Smooth muscle cell (in vitro differentiated cells): ENCODE measurements around the gene B3GNT4. TPM values are rescaled to one million over a fixed set of nuclear protein-coding genes. Genes with fewer than 3 reads are reported as not detected.

ENCODE experiments used
- DNase-seq: peaks from one replicate; lab custom pipeline; 2025; ENCODE audit not compliant: unreplicated experiment; lab: John Stamatoyannopoulos, UW
- H2AFZ ChIP-seq: fragments of 200-600 bp; sonication (generic); 2 replicates; pipeline ENCODE4 v1.6.0; 2016; ENCODE audit warnings: antibody characterized with exemption, low read depth, mild to moderate bottlenecking
- H3F3A ChIP-seq: fragments of 200-600 bp; sonication (generic); 2 replicates; pipeline ENCODE4 v1.6.0; 2017; ENCODE audit warnings: antibody characterized with exemption, low read depth
- H3K27ac ChIP-seq: fragments of 200-600 bp; sonication (generic); 2 replicates; pipeline ENCODE4 v1.5.1; 2016; ENCODE audit warnings: low read depth, mild to moderate bottlenecking
- H3K27me3 ChIP-seq: fragments of 200-600 bp; sonication (generic); 2 replicates; pipeline ENCODE4 v1.6.1; 2016; ENCODE audit warnings: low read depth, mild to moderate bottlenecking
- H3K36me3 ChIP-seq: fragments of 200-600 bp; sonication (generic); 2 replicates; pipeline ENCODE4 v1.5.1; 2016; ENCODE audit warnings: low read depth
- H3K4me1 ChIP-seq: fragments of 200-600 bp; sonication (generic); 2 replicates; pipeline ENCODE4 v1.5.1; 2016; ENCODE audit warnings: low read depth
- H3K4me2 ChIP-seq: fragments of 200-600 bp; sonication (generic); 2 replicates; pipeline ENCODE4 v1.6.0; 2016; ENCODE audit warnings: mild to moderate bottlenecking
- H3K4me3 ChIP-seq: fragments of 200-600 bp; sonication (generic); 2 replicates; pipeline ENCODE4 v1.5.1; 2016; ENCODE audit warnings: mild to moderate bottlenecking
- H3K79me2 ChIP-seq: fragments of 200-600 bp; sonication (generic); 2 replicates; pipeline ENCODE4 v1.6.0; 2016; ENCODE audit warnings: low read depth, mild to moderate bottlenecking
- H3K9ac ChIP-seq: fragments of 200-600 bp; sonication (generic); 2 replicates; pipeline ENCODE4 v1.6.0; 2016; ENCODE audit warnings: low read depth
- H3K9me3 ChIP-seq: fragments of 200-600 bp; sonication (generic); replicated peaks from 2 replicates; pipeline ENCODE4 v1.5.1; 2016; ENCODE audit warnings: low read depth
- H4K20me1 ChIP-seq: fragments of 200-600 bp; sonication (generic); 2 replicates; pipeline ENCODE4 v1.6.0; 2016; ENCODE audit warnings: low read depth
- WGBS: methylation state at CpG from one replicate; pipeline ENCODE4 v1.1.7; 2016; ENCODE audit warnings: low lambda C conversion rate; 5-methylcytosine and 5-hydroxymethylcytosine counted together
- polyA plus RNA-seq: library from polyadenylated mRNA; unstranded; fragments of >200 nt; fragmentation: Nextera tagmentation; extraction: Ambion mirVana; gene quantifications from 2 replicates; pipeline ENCODE4 v1.2.1, GENCODE V29; 2016
- total RNA-seq: library from RNA; depleted of rRNA; stranded (reverse); fragments of >200 nt; gene quantifications from 2 replicates; pipeline ENCODE4 v1.2.3, GENCODE V29; 2014
- TF ChIP-seq, protein P1 (sequence below): fragments of 200-600 bp; sonication (generic); IDR thresholded peaks from 2 replicates; pipeline ENCODE4 v1.5.1; 2017; ENCODE audit warnings: borderline replicate concordance, mild to moderate bottlenecking, antibody characterized with exemption; ENCODE audit not compliant: insufficient read depth, poor library complexity, severe bottlenecking

B3GNT4 gene
- total and polyA plus RNA-seq, 2 experiments from 2014 or later = 0.93 TPM; not detected in 1

DNA sequence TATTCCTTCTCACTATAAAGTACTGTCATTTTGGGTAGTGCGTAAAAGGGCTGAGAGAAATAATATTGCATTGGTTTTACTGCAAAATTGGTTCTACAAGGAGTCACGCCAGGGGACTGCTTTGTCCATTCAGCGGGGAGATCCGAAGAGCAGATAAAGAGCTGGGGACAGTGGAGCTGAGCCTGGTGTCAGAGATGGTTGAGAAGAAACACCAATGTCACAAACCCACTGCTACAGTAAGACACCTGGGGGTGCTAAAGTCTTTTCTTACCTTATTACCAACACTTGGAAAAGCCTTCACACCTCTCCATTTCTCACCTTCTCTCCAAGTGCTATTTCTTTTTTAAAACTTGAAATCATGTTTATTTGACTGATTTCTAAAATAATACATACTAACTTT, 43.6 kb upstream of the B3GNT4 start:
- H3F3A ChIP-seq = no peaks in the 10 kb centered on the region
- H3K4me2 ChIP-seq = no peak overlapping the region
- WGBS = 68% methylated on average over 4 of the region's 4 CpGs
- no peaks in the 10 kb centered on the region for H3K4me1 ChIP-seq
- H3K27ac ChIP-seq = no peak overlapping the region
- H3K9me3 ChIP-seq = no peaks in the 10 kb centered on the region
- no peak for DNase-seq
- H4K20me1 ChIP-seq = no peaks in the 10 kb centered on the region
- TF ChIP-seq, protein P1, sequence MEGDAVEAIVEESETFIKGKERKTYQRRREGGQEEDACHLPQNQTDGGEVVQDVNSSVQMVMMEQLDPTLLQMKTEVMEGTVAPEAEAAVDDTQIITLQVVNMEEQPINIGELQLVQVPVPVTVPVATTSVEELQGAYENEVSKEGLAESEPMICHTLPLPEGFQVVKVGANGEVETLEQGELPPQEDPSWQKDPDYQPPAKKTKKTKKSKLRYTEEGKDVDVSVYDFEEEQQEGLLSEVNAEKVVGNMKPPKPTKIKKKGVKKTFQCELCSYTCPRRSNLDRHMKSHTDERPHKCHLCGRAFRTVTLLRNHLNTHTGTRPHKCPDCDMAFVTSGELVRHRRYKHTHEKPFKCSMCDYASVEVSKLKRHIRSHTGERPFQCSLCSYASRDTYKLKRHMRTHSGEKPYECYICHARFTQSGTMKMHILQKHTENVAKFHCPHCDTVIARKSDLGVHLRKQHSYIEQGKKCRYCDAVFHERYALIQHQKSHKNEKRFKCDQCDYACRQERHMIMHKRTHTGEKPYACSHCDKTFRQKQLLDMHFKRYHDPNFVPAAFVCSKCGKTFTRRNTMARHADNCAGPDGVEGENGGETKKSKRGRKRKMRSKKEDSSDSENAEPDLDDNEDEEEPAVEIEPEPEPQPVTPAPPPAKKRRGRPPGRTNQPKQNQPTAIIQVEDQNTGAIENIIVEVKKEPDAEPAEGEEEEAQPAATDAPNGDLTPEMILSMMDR = no peak
- no peaks in the 10 kb centered on the region for H3K27me3 ChIP-seq
- H3K79me2 ChIP-seq = no peaks in the 10 kb centered on the region
- H2AFZ ChIP-seq = no peak overlapping the region
- no peaks in the 10 kb centered on the region for H3K36me3 ChIP-seq
- no peak overlapping the region for H3K4me3 ChIP-seq
- no peak overlapping the region for H3K9ac ChIP-seq

- no peak for DNase-seq
- no peaks in the 10 kb centered on the region for H3K27me3 ChIP-seq
- WGBS = 89% methylated on average over 10 of the region's 11 CpGs
- no peaks in the 10 kb centered on the region for H3K36me3 ChIP-seq
- H3K79me2 ChIP-seq = no peaks in the 10 kb centered on the region
- H3K4me1 ChIP-seq = no peaks in the 10 kb centered on the region
- H3K4me3 ChIP-seq = no peak overlapping the region
- no peak overlapping the region for H3K4me2 ChIP-seq
- no peak overlapping the region for H3K9ac ChIP-seq
- H3K9me3 ChIP-seq = no peaks in the 10 kb centered on the region
- H3K27ac ChIP-seq = no peak overlapping the region
- no peaks in the 10 kb centered on the region for H3F3A ChIP-seq
- no peak overlapping the region for H2AFZ ChIP-seq
- no peaks in the 10 kb centered on the region for H4K20me1 ChIP-seq
- TF ChIP-seq, protein P1 = no peak
Observed at GRCh38 chr12:122160761-122161160, 42.7 kb upstream of the B3GNT4 start.

DNA sequence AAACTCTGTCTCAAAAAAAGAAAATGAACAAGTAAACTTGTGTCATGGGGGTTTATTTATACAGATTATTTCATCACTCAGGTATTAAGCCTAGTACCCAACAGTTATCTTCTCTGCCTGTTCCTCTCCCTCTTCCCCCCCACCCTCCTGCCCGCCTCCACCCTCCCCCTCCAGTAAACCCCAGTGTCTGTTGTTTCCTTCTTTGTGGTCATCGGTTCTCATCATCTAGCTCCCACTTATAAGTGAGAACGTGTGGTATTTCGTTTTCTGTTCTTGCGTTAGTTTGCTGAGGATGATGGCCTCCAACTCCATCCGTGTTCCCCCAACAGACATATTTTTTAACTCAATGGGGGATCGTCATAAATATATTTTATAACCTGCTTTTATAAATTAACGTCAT, 41.8 kb upstream of the B3GNT4 start:
- DNase-seq = no peak
- H3K27me3 ChIP-seq = no peaks in the 10 kb centered on the region
- no peak overlapping the region for H3K27ac ChIP-seq
- H3F3A ChIP-seq = no peaks in the 10 kb centered on the region
- 90% methylated on average over 7 of the region's 8 CpGs for WGBS
- H3K4me1 ChIP-seq = no peaks in the 10 kb centered on the region
- no peaks in the 10 kb centered on the region for H4K20me1 ChIP-seq
- no peak overlapping the region for H3K4me2 ChIP-seq
- H3K79me2 ChIP-seq = no peaks in the 10 kb centered on the region
- no peak overlapping the region for H3K4me3 ChIP-seq
- no peak overlapping the region for H2AFZ ChIP-seq
- no peaks in the 10 kb centered on the region for H3K9me3 ChIP-seq
- TF ChIP-seq, protein P1 = no peak
- H3K36me3 ChIP-seq = no peaks in the 10 kb centered on the region
- no peak overlapping the region for H3K9ac ChIP-seq

DNA sequence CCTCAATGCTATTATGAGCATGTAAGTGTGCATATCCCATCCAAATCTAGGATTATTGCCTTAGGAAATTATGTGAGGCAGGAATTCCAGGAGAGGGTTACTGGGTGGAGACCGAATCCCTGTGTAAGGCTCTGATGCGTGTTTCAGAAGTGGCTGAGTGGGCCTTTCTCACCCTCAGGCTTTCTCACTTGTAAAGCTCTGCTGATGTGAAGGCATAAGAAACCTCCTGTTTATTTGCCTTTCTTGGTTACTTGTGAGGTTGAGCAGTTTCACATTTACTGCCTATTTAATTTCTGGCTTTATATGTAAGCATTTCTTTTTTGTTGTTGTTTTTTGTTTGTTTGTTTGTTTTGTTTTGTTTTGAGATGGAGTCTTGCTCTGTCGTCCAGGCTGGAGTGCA, 40.5 kb upstream of the B3GNT4 start:
- Histone ChIP-seq H3K27me3 (no peaks in the 10 kb centered on the region), H3K79me2 (no peaks in the 10 kb centered on the region), H3K36me3 (no peaks in the 10 kb centered on the region), H3F3A (no peaks in the 10 kb centered on the region), H3K9ac (no peak overlapping the region), H3K9me3 (no peaks in the 10 kb centered on the region), H3K27ac (no peak overlapping the region), H3K4me2 (no peak overlapping the region), H2AFZ (no peak overlapping the region), H4K20me1 (no peaks in the 10 kb centered on the region), H3K4me3 (no peak overlapping the region), H3K4me1 (no peaks in the 10 kb centered on the region)
- TF ChIP-seq, protein P1 = no peak
- no peak for DNase-seq
- 88% methylated on average over 3 of the region's 3 CpGs for WGBS
